Upper lobe of right lung (tissue), 1 donor: Measurements from ENCODE around the gene EDIL3. TPM values are rescaled to one million over a fixed set of nuclear protein-coding genes. Genes with fewer than 3 reads are reported as not detected.

Experiments
- ATAC-seq: fragments of 200-7000 bp; cut with Tn5 transposase; one replicate; pipeline ENCODE4 v1.9.1; 2020; ENCODE audit warnings: mild to moderate bottlenecking, moderate library complexity
- DNase-seq: peaks from one replicate; pipeline ENCODE4 v3.0.0-alpha.2; 2020
- H3K27ac ChIP-seq: fragments of 200-600 bp; one replicate; pipeline ENCODE4 v1.8.0; 2022
- H3K27me3 ChIP-seq: fragments of 200-600 bp; one replicate; pipeline ENCODE4 v1.8.0; 2022; ENCODE audit warnings: mild to moderate bottlenecking
- H3K36me3 ChIP-seq: fragments of 200-600 bp; one replicate; pipeline ENCODE4 v1.8.0; 2022
- H3K4me1 ChIP-seq: fragments of 200-600 bp; one replicate; pipeline ENCODE4 v1.8.0; 2022
- H3K4me3 ChIP-seq: fragments of 200-600 bp; one replicate; pipeline ENCODE4 v1.8.0; 2022; ENCODE audit warnings: mild to moderate bottlenecking
- H3K9me3 ChIP-seq: fragments of 200-600 bp; one replicate; pipeline ENCODE4 v1.8.0; 2022
- intact Hi-C: fragments of 100-400 bp; cut with DNase I; formaldehyde crosslinking; loops from one replicate; pipeline ENCODE4 v1.11.0; 2022
- total RNA-seq: library from RNA; stranded (reverse); fragmentation: NEBNext Ultra II Directional; extraction: Animal tissue kit (Norgen Biotek cat#: 25700); gene quantifications from one replicate; pipeline ENCODE4 v1.2.1, GENCODE V29; 2021
- TF ChIP-seq, protein P1 (sequence below): fragments of 200-600 bp; IDR thresholded peaks from one replicate; pipeline ENCODE4 v1.8.0; 2022; ENCODE audit warnings: antibody characterized with exemption
- donor health status: DM: no; HTN: yes; CAD: no; lungs with severe emphysema.

Gene EDIL3
- total RNA-seq, 1 donor from 2014 or later, result 42.4 TPM

DNA sequence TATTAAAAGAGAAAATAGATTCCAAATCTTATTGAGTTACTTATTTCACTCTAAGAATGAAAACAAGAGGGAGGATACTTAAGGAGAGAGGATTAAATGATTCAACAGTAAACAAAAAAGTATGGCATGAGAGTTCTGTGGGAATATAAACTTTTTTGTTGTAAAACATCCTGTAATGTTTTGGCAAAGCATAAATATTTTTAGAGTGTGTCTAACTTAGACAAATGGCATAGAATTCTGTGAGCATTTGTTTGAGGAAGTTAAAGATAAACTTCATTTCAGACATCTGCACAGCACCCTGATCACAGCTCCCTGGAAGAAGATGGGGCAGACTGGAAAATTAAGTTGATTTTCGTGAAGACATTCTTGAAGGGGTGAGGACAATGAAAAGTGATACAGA lies 417.3 kb downstream of the EDIL3 start:
- Histone ChIP-seq H3K36me3 (no peaks in the 10 kb centered on the region), H3K9me3 (no peaks in the 10 kb centered on the region), H3K27ac (no peak overlapping the region), H3K4me3 (no peak overlapping the region), H3K27me3 (no peaks in the 10 kb centered on the region), H3K4me1 (no peaks in the 10 kb centered on the region)
- ATAC-seq, result no peak
- TF ChIP-seq, protein P1, sequence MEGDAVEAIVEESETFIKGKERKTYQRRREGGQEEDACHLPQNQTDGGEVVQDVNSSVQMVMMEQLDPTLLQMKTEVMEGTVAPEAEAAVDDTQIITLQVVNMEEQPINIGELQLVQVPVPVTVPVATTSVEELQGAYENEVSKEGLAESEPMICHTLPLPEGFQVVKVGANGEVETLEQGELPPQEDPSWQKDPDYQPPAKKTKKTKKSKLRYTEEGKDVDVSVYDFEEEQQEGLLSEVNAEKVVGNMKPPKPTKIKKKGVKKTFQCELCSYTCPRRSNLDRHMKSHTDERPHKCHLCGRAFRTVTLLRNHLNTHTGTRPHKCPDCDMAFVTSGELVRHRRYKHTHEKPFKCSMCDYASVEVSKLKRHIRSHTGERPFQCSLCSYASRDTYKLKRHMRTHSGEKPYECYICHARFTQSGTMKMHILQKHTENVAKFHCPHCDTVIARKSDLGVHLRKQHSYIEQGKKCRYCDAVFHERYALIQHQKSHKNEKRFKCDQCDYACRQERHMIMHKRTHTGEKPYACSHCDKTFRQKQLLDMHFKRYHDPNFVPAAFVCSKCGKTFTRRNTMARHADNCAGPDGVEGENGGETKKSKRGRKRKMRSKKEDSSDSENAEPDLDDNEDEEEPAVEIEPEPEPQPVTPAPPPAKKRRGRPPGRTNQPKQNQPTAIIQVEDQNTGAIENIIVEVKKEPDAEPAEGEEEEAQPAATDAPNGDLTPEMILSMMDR, result no peak
- no peak for DNase-seq
- intact Hi-C loops, result no loop called here

DNA sequence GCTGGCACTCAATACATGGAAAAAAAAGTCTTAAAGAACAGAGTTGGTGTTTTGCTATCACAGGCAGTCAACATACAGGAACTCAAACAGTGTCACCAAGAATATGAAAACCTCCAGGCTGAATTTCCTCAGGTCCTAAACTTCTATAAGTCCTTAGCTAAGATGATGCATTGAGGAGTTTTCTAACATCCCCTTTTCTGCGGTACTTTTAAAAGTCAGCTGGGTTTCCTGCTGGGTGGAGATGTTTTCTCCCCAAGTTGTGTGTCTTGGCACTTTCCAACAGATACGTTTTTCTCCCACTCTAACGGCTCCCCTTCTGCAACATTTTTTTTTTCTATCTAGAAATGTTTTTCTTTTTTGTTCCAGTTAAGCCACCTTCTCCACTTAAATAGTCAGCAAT lies 419.2 kb downstream of the EDIL3 start:
- intact Hi-C loops, result no loop called here
- Histone ChIP-seq H3K27me3 (no peaks in the 10 kb centered on the region), H3K27ac (no peak overlapping the region), H3K4me3 (no peak overlapping the region), H3K4me1 (no peaks in the 10 kb centered on the region), H3K36me3 (no peaks in the 10 kb centered on the region), H3K9me3 (no peaks in the 10 kb centered on the region)
- TF ChIP-seq, protein P1, result no peak
- DNase-seq (no peak), ATAC-seq (no peak)

DNA sequence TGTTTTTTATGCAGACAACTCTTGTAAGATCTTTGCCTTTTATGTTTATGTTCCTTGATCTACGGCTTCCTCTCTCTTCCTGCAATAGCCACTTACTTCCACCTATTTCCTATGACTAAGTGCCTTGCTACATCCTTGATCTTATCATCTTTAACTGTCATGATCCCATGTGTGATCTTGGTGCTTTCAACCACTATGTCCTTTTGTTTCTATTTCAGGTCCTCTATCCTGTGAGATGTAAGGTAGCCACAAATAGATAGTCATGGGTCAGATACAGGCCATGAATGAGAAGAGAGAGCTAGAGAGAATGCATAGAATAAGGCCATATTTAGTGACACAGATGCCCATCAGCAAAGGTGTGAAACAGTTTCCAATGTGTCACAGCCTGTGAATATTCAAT lies 420.4 kb downstream of the EDIL3 start:
- Histone ChIP-seq H3K27me3 (no peaks in the 10 kb centered on the region), H3K27ac (no peak overlapping the region), H3K9me3 (no peaks in the 10 kb centered on the region), H3K4me1 (no peaks in the 10 kb centered on the region), H3K4me3 (no peak overlapping the region), H3K36me3 (no peaks in the 10 kb centered on the region)
- intact Hi-C loops, result no loop called here
- TF ChIP-seq, protein P1, result no peak
- no peak for DNase-seq
- ATAC-seq, result no peak

DNA sequence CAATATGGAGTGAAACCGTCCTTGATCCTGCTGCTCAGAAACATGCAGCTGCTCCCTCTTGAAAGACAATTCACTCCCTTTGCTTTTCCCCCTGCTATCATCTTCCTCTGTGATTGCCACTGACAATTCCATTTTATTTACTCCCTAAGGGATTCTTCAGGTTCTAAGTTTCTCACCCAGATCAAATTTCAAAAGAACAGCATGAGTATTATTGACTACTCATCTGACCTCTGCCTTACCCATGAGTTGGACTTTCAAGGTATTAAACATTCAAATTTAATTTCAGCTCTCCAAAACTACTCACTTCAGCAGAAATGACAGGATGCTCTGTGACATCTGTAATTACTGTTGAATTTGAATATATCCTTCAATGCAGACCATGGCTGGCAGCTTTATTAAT lies 427.5 kb downstream of the EDIL3 start:
- no peak overlapping the region for H3K4me3 ChIP-seq

DNA sequence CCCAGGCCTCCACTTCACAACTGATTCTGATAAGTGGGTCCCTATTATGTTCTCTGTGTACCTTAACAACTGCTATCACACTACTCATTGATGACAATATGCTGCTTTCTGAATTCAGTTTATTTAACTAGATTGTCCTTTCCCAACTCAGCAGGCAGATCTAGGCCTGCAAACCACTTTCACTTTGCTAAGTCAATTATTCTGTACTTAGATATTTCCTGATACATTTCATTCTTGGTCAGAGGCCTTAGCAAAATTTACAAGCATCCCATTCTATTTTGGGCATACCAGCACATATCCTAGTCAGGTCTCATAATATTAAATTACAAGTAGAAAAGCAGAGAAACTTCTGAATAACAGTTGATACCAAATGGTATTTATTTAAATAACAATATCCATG lies 428.3 kb downstream of the EDIL3 start:
- ATAC-seq (no peak), DNase-seq (no peak)
- H3K27ac ChIP-seq, result no peak overlapping the region
- no peaks in the 10 kb centered on the region for H3K9me3 ChIP-seq
- intact Hi-C loops, result no loop called here
- TF ChIP-seq, protein P1, result no peak
- no peaks in the 10 kb centered on the region for H3K4me1 ChIP-seq
- H3K36me3 ChIP-seq, result no peaks in the 10 kb centered on the region
- H3K27me3 ChIP-seq, result no peaks in the 10 kb centered on the region
- H3K4me3 ChIP-seq, result no peak overlapping the region

More for the DNA sequence above, 427.5 kb downstream of the EDIL3 start:
- Histone ChIP-seq H3K27ac (no peak overlapping the region), H3K36me3 (no peaks in the 10 kb centered on the region), H3K9me3 (no peaks in the 10 kb centered on the region), H3K4me1 (no peaks in the 10 kb centered on the region), H3K27me3 (no peaks in the 10 kb centered on the region)
- no peak for ATAC-seq
- TF ChIP-seq, protein P1, result no peak
- intact Hi-C loops, result no loop called here
- no peak for DNase-seq

DNA sequence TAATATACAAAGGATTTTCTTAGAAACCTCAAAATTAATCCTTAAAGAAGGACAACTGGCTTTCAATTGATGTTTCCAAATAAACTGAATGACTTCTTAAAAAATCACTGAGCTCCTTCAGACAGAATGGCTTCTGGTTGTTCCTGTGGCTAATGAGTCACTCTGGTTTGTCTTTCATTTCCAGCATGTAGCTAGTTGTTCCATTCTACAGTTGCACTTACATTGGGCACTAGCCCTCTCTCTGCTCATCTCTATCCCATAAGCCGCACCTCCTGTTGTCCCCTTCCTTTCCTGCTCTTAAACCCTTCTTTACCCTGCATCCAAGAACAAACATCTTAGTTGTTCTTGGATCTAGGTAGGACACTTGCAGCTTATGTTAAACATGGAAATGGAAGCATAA lies 428.8 kb downstream of the EDIL3 start:
- H3K9me3 ChIP-seq, result no peaks in the 10 kb centered on the region

More for the DNA sequence above, 428.8 kb downstream of the EDIL3 start:
- DNase-seq (no peak), ATAC-seq (no peak)
- TF ChIP-seq, protein P1, result no peak
- intact Hi-C loops, result no loop called here
- Histone ChIP-seq H3K27me3 (no peaks in the 10 kb centered on the region), H3K27ac (no peak overlapping the region), H3K4me1 (no peaks in the 10 kb centered on the region), H3K4me3 (no peak overlapping the region), H3K36me3 (no peaks in the 10 kb centered on the region)
